Erythroblast (primary cell): ENCODE measurements around the gene GOLGA6L10.

Source experiments
- GATA1 ChIP-seq: IDR thresholded peaks from 2 replicates; pipeline ENCODE4 v1.6.1; 2011; ENCODE audit warnings: low read depth, mild to moderate bottlenecking, control low read depth, low read length, moderate library complexity
- POLR2A ChIP-seq: IDR thresholded peaks from 2 replicates; pipeline ENCODE4 v1.6.1; 2011; ENCODE audit warnings: mild to moderate bottlenecking, low read length

DNA sequence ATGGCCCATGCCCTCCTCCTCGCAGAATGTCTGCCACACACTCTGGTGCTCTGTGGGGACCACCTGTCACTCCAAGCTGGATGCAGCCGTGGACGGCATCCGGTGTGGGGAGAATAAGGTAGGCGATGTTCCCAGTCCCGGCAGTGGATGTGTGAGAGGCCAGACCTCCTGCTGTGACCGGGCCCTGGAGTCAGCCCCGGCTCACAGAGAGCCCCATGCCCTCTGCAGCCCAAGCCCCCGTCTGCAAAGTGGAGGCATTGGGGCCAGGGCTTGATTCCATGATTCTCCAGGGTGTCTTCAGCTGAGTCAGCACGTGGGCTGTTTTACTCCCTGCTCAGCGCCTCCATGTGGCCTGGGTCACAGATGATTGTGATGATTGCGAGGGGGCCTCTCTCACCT lies 32.2 kb downstream of the GOLGA6L10 start:
- TF ChIP-seq POLR2A: no peak
- no peak for TF ChIP-seq GATA1
